Colonic mucosa (tissue), 4 donors: ENCODE data around the gene SIGLEC1. TPM values are rescaled to one million over a fixed set of nuclear protein-coding genes. Genes with fewer than 3 reads are reported as not detected.

Experiments used
- DNase-seq: peaks from one replicate; pipeline ENCODE4 v3.0.0-alpha.2; 2020
- H3K27ac ChIP-seq: fragments of 200-600 bp; one replicate; pipeline ENCODE4 v1.8.0; 2021
- H3K27me3 ChIP-seq: fragments of 200-600 bp; one replicate; pipeline ENCODE4 v1.8.0; 2021
- H3K36me3 ChIP-seq: fragments of 200-600 bp; one replicate; pipeline ENCODE4 v1.8.0; 2021
- H3K4me1 ChIP-seq: fragments of 200-600 bp; one replicate; pipeline ENCODE4 v1.8.0; 2021; ENCODE audit warnings: mild to moderate bottlenecking
- H3K4me3 ChIP-seq: fragments of 200-600 bp; one replicate; pipeline ENCODE4 v1.8.0; 2021
- H3K9ac ChIP-seq, 2 donors: one replicate each; pipeline ENCODE4 v1.7.0; 2013; ENCODE audit warnings: control low read depth in 2 of 2, low read depth in 2 of 2, low read length in 2 of 2
- H3K9me3 ChIP-seq: fragments of 200-600 bp; one replicate; pipeline ENCODE4 v1.8.0; 2021
- intact Hi-C: fragments of 100-400 bp; cut with DNase I; formaldehyde crosslinking; loops from one replicate; pipeline ENCODE4 v1.14.1; 2022
- total RNA-seq, 2 donors: library from RNA; stranded (reverse); fragmentation: NEBNext Ultra II Directional in 1 of 2; extraction: Animal tissue kit (Norgen Biotek cat#: 25700) in 1 of 2; gene quantifications; one replicate each; pipeline ENCODE4 v1.2.1, GENCODE V29; 2021
- TF ChIP-seq, protein P1 (sequence below): fragments of 200-600 bp; IDR thresholded peaks from one replicate; pipeline ENCODE4 v1.8.0; 2022; ENCODE audit warnings: antibody characterized with exemption, mild to moderate bottlenecking
- donor health status: healthy.
- donor health status: DM: no; HTN: no; CAD: no.
- donor health status: DM: no; HTN: no; CAD: no.

The SIGLEC1 gene
- total RNA-seq, 2 donors from 2014 or later = 2.5 to 4.6 TPM

DNA sequence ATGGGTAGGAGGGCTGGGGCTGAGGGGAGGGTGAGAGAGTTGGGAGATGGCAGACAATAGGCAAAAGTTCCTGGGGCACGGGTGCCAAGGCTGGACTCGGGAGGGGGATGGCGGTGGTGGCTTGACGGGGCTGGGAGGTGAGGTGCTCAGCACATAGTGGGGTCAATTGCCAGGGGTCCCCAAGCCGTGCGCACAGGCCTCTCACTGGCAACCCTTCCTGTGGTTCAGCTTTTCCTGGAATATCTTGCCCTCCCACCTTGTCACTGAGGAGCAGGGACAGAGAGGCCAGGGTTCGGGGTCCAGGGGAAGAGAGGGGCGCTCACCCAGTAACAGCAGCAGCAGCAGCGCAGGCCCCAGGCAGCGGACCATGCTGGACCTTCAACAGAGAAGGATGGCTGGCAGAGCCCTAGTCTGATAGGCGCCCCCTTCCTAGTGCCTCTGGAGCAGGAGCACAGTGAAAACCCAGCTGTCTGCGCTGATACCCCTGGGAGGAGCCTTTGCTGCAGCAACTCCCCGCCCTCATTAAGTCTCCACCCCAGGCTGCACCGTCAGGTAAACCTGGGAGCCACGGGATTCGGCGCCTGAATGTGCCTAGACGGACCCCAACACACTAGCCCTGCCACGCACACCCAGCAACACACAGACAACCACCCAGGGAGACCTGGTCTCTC lies 49.2 kb downstream of the SIGLEC1 start, which contains the start of gene GFRA4:
TSS of gene GFRA4 (minus strand) at position 369 of the 671 bp plus-strand sequence. CDS start at position 369, 0 bp downstream.
- Histone ChIP-seq H3K27ac (no peak within 1 kb of the TSS), H3K9ac (no peak within 1 kb of the TSS), H3K27me3 (peaks cover 27% of the 10 kb centered on the region), H3K4me3 (no peak within 1 kb of the TSS), H3K9me3 (no peaks in the 10 kb centered on the region), H3K4me1 (no peaks in the 10 kb centered on the region), H3K36me3 (no peaks in the 10 kb centered on the region)
- TF ChIP-seq, protein P1, sequence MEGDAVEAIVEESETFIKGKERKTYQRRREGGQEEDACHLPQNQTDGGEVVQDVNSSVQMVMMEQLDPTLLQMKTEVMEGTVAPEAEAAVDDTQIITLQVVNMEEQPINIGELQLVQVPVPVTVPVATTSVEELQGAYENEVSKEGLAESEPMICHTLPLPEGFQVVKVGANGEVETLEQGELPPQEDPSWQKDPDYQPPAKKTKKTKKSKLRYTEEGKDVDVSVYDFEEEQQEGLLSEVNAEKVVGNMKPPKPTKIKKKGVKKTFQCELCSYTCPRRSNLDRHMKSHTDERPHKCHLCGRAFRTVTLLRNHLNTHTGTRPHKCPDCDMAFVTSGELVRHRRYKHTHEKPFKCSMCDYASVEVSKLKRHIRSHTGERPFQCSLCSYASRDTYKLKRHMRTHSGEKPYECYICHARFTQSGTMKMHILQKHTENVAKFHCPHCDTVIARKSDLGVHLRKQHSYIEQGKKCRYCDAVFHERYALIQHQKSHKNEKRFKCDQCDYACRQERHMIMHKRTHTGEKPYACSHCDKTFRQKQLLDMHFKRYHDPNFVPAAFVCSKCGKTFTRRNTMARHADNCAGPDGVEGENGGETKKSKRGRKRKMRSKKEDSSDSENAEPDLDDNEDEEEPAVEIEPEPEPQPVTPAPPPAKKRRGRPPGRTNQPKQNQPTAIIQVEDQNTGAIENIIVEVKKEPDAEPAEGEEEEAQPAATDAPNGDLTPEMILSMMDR = no peak
- intact Hi-C loops = no loop called here
- DNase-seq = no peak

Other genes starting within 250 kb of the SIGLEC1 start
- gene ATRN, start 241.6 kb downstream of the SIGLEC1 start, total RNA-seq = 10 to 100 TPM; 17.0 to 23.1 TPM
- gene GFRA4, start 49.2 kb downstream of the SIGLEC1 start, total RNA-seq = not detected
- 1 to 10 TPM; 6.7 to 8.1 TPM for gene ADAM33, start 30.6 kb downstream of the SIGLEC1 start, total RNA-seq
- 1 to 10 TPM; 1.5 to 1.7 TPM for gene HSPA12B, start 20.1 kb upstream of the SIGLEC1 start, total RNA-seq
- 10 to 100 TPM; 20.6 to 37.7 TPM for gene ADISSP, start 55.2 kb upstream of the SIGLEC1 start, total RNA-seq
- not detected for gene SPEF1, start 68.8 kb upstream of the SIGLEC1 start, total RNA-seq
- gene CENPB, start 74.1 kb upstream of the SIGLEC1 start, total RNA-seq = 10 to 100 TPM; 65.6 to 93.3 TPM
- gene CDC25B, start 83.7 kb upstream of the SIGLEC1 start, total RNA-seq = 10 to 100 TPM; 41.9 to 65.5 TPM
- 10 to 100 TPM; 11.7 to 20.2 TPM for gene AP5S1, start 107.9 kb upstream of the SIGLEC1 start, total RNA-seq
- 10 to 100 TPM; 46.2 to 70.7 TPM for gene MAVS, start 134.2 kb upstream of the SIGLEC1 start, total RNA-seq
- 10 to 100 TPM; 29.7 to 31.3 TPM for gene PANK2, start 176.8 kb upstream of the SIGLEC1 start, total RNA-seq